HepG2 (cell line): ENCODE measurements around the gene CNBD2. TPM values are rescaled to one million over a fixed set of nuclear protein-coding genes. Genes with fewer than 3 reads are reported as not detected.

ENCODE experiments used
- BHLHE40 ChIP-seq: IDR thresholded peaks from 2 replicates; pipeline ENCODE4 v1.6.1; 2011; ENCODE audit warnings: low read length, improper control_type of control experiment
- E2F2 ChIP-seq: sonication (generic); formaldehyde crosslinking; IDR thresholded peaks from 2 replicates; pipeline ENCODE4 v1.4.0; 2020; ENCODE audit warnings: missing genetic modification reagents, borderline replicate concordance
- HIVEP1 ChIP-seq: sonication (generic); formaldehyde crosslinking; IDR thresholded peaks from 2 replicates; pipeline ENCODE4 v1.4.0; 2020; ENCODE audit warnings: mild to moderate bottlenecking, missing genetic modification reagents
- KIAA2018 ChIP-seq: sonication (generic); formaldehyde crosslinking; IDR thresholded peaks from 2 replicates; pipeline ENCODE4 v1.5.0; 2020; ENCODE audit warnings: mild to moderate bottlenecking, missing genetic modification reagents, borderline replicate concordance
- NFE2L1 ChIP-seq: sonication (generic); formaldehyde crosslinking; IDR thresholded peaks from 2 replicates; pipeline ENCODE4 v1.4.0; 2020; ENCODE audit warnings: missing genetic modification reagents, mild to moderate bottlenecking, borderline replicate concordance
- NR1H2 ChIP-seq: sonication (generic); formaldehyde crosslinking; IDR thresholded peaks from 2 replicates; pipeline ENCODE4 v1.8.1; 2022; ENCODE audit warnings: low read depth, missing genetic modification reagents, borderline replicate concordance
- SMC3 ChIP-seq: IDR thresholded peaks from 2 replicates; pipeline ENCODE4 v1.6.1; 2011; ENCODE audit warnings: low read length, improper control_type of control experiment
- TAF1 ChIP-seq: sonication (generic); formaldehyde crosslinking; IDR thresholded peaks from 2 replicates; pipeline ENCODE4 v1.4.0; 2020; ENCODE audit warnings: missing genetic modification reagents
- TGIF2 ChIP-seq: IDR thresholded peaks from 2 replicates; pipeline ENCODE4 v1.6.1; 2016; ENCODE audit warnings: control low read depth, missing compliant biosample characterization
- ZNF451 ChIP-seq: sonication (generic); formaldehyde crosslinking; IDR thresholded peaks from 2 replicates; pipeline ENCODE4 v1.5.0; 2020; ENCODE audit warnings: mild to moderate bottlenecking, missing genetic modification reagents
- ZNF501 ChIP-seq: sonication (generic); formaldehyde crosslinking; IDR thresholded peaks from 2 replicates; pipeline ENCODE4 v1.5.1; 2020; ENCODE audit warnings: mild to moderate bottlenecking, moderate library complexity, missing genetic modification reagents
- ZNF770 ChIP-seq: sonication (generic); formaldehyde crosslinking; IDR thresholded peaks from 2 replicates; pipeline ENCODE4 v1.5.0; 2020; ENCODE audit warnings: mild to moderate bottlenecking, missing genetic modification reagents
- ZNF788 ChIP-seq: sonication (generic); formaldehyde crosslinking; IDR thresholded peaks from 2 replicates; pipeline ENCODE4 v1.5.0; 2020; ENCODE audit warnings: mild to moderate bottlenecking, missing genetic modification reagents, borderline replicate concordance
- ZNF790 ChIP-seq: sonication (generic); formaldehyde crosslinking; IDR thresholded peaks from 2 replicates; pipeline ENCODE4 v1.8.0; 2022; ENCODE audit warnings: missing genetic modification reagents, mild to moderate bottlenecking, borderline replicate concordance
- ZNF83 ChIP-seq: sonication (generic); formaldehyde crosslinking; IDR thresholded peaks from 2 replicates; pipeline ENCODE4 v1.4.0; 2020; ENCODE audit warnings: missing genetic modification reagents, mild to moderate bottlenecking, borderline replicate concordance
- polyA plus RNA-seq, 8 experiments: library from polyadenylated mRNA; depleted of rRNA in 3 of 8; stranded (reverse) in 7 of 8; unstranded in 1 of 8; fragments of >200 nt; fragmentation: Illumina TruSeq in 4 of 8; extraction: Trizol in 4 of 8; gene quantifications; 2 replicates each; pipeline versions ENCODE4 v1.2.1 to v1.2.3, GENCODE V29; 2011 to 2016; ENCODE audit warnings: low read depth in 4 of 8, missing spikeins in 1 of 8, mixed read lengths in 1 of 8; ENCODE audit not compliant: insufficient read depth in 1 of 8
- total RNA-seq, 5 experiments: library from RNA; depleted of rRNA; stranded (reverse); fragments of >200 nt; fragmentation: Illumina TruSeq; extraction: Trizol; gene quantifications; 2 replicates each; pipeline ENCODE4 v1.2.3, GENCODE V29; 2016; ENCODE audit warnings: low read depth in 1 of 5

The CNBD2 gene
- total and polyA plus RNA-seq, 2 of the 13 experiments (the other 11 are each of a cell fraction or from before 2014, with no cell fraction given) = 12.4 to 22.8 TPM

- no peak for TF ChIP-seq KIAA2018 (CRISPR knock-in tag)
- TF ChIP-seq SMC3 = no peak
- peak; percentile 99 for TF ChIP-seq TAF1 (CRISPR knock-in tag)
- peak; percentile 36; the same call in 1 of the 2 replicates for TF ChIP-seq E2F2 (CRISPR knock-in tag)
- TF ChIP-seq ZNF790 (CRISPR knock-in tag) = peak; percentile 84; the same call in 1 of the 2 replicates
- peak; percentile 77; the same call in 1 of the 2 replicates for TF ChIP-seq ZNF451 (CRISPR knock-in tag)
- TF ChIP-seq NFE2L1 (CRISPR knock-in tag) = peak; percentile 100
- TF ChIP-seq ZNF770 (CRISPR knock-in tag) = peak; percentile 69
- peak; percentile 99 for TF ChIP-seq TGIF2 (CRISPR knock-in tag)
- peak; percentile 99 for TF ChIP-seq ZNF788 (CRISPR knock-in tag)
- peak; percentile 93 for TF ChIP-seq ZNF501 (CRISPR knock-in tag)
- TF ChIP-seq HIVEP1 = peak; percentile 74; the same call in 1 of the 2 replicates
- peak; percentile 86 for TF ChIP-seq BHLHE40
- peak; percentile 87 for TF ChIP-seq NR1H2 (CRISPR knock-in tag)
- peak; percentile 61; the same call in 1 of the 2 replicates for TF ChIP-seq ZNF83 (CRISPR knock-in tag)
Observed at GRCh38 chr20:36050436-36051317, 82.3 kb downstream of the CNBD2 start (continued).
